GM12801 (cell line): ENCODE measurements around the gene HLA-DRB5.

Experiments
- CTCF ChIP-seq: IDR thresholded peaks from one replicate; pipeline ENCODE4 v1.5.1; 2011; ENCODE audit warnings: control low read depth; ENCODE audit not compliant: insufficient read length; ENCODE audit errors: extremely low read depth

Gene HLA-DRB5

GRCh38 chr6:32522302-32523047 is 7.6 kb downstream of the HLA-DRB5 start:
- TF ChIP-seq CTCF = no peak

DNA sequence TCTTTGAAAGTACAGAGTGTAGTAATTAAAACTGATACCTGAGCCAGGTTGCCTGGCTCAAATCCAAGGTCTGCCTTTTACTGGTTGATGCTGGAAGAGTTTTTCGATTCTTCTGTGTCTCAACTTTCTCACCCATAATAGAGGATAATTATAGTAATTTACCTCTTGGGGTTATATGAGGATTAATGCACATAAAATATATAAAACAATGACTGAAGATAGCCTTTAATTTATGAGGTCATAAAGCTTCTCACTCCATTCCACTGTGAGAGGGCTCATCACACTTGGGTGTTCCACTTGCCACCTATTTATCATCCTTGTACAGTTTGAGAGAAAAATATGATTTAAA is 10.2 kb downstream of the HLA-DRB5 start:
- no peak for TF ChIP-seq CTCF

DNA sequence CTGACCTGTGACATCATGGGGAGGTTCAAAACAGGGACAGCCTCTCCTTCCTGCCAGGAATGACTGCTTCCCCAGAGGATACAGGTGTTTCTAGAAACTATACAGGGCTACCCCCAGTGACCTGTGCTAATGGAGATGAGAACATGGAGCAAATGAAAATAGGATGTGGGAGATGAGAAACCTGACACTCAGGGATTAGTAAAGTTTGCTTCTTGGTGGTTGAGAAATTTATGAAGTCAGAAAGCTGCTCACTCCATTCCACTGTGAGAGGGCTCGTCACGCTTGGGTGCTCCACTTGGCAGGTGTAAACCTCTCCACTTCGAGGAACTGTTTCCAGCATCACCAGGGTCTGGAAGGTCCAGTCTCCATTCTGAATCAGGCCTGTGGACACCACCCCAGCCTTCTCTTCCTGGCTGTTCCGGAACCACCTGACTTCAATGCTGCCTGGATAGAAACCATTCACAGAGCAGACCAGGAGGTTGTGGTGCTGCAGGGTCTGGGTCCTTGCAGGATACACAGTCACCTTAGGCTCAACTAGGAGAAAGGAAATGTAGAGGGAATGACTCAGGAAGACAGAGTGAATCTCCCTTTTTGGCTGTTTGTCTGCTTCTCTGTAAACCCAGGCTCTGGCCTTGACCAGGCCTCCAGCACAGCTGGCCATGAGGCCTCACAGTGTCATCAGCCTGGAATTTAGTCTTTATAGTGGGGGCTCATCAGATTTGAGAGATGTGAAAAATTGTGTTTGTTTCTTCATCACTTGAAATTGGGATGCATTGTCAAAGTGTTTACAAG is 10.8 kb downstream of the HLA-DRB5 start:
- TF ChIP-seq CTCF = no peak

- TF ChIP-seq CTCF = no peak
Measured at GRCh38 chr6:32517654-32518445, 12.2 kb downstream of the HLA-DRB5 start.

DNA sequence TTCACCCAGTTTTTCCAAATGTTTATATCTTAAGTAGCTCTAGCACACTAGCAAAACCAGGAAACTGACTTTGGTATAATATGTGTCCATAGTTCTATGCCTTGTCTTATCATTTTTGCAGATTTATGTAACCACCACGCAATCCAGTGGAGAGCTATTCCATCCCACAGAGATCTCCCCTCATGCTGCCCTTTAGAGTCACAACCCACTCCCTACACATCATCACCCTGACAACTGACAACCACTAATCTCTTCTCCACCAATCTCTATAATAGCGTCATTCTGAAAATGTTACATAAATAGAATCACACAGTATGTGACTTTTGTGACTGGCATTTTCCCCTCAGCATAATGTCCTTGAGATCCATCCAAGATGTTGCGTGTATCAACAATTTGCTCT is 29.1 kb downstream of the HLA-DRB5 start:
- no peak for TF ChIP-seq CTCF

GRCh38 chr6:32492351-32492750 is 37.7 kb downstream of the HLA-DRB5 start:
- TF ChIP-seq CTCF = no peak

GRCh38 chr6:32491700-32492099 is 38.4 kb downstream of the HLA-DRB5 start:
- TF ChIP-seq CTCF = no peak
